Medulla oblongata (tissue), 1 donor: ENCODE results near the gene ADGRB2.

ENCODE experiments used
- DNase-seq: peaks from one replicate; pipeline ENCODE4 v3.0.0-alpha.2; 2015; ENCODE audit errors: extremely low spot score

The ADGRB2 gene

GRCh38 chr1:31681415-31681814 lies 82.7 kb downstream of the ADGRB2 start:
- no peak for DNase-seq

DNA sequence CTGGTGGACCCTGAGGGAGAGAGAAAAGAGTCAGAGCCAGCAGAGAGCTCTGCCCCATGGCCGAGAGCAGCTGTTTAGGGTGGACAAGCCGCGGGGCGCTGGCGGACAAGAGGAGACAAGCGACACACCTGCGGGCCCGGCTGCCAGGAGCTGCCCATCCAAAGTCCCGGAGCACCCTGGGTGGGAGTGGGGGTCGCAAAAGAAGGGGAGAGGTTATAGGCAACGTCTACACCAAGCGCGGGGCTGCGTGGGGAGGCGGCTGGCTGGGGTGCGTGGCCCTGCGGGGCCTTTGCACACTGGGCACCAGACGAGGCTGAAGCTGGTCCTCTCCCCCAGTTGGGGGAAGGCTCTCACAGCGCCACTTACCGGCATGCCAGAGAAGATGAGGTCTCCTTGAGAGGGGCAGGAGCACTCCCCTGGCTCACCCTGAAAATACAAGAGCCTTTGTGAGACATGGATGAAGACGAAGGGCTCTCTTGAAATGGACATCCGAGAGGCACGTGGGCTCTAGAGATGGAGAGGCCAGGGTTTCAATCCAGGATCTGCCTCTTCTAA lies 84.4 kb downstream of the ADGRB2 start:
- no peak for DNase-seq

GRCh38 chr1:31679091-31679490 lies 85.0 kb downstream of the ADGRB2 start:
- no peak for DNase-seq

DNA sequence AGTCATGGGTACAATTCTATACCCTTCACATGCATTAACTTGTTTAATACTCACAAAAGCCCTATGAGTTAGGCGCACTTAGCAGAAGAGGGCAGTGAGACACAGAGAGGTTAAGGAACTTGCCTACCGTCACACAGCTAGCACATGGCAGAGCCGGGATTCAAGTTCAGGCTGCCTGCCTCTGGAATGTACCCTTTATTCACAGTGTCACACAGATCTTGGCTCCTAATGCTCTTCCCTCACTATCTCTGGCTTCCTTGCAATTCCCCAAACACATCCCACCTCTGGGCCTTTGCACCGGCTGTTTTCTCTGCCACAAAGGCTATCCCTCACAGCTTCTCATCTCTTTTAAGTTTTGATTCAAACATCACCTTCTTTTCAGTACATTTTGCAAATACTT lies 85.5 kb downstream of the ADGRB2 start:
- DNase-seq: no peak

- no peak for DNase-seq
These were observed 86.2 kb downstream of the ADGRB2 start for GRCh38 chr1:31677949-31678348.

DNA sequence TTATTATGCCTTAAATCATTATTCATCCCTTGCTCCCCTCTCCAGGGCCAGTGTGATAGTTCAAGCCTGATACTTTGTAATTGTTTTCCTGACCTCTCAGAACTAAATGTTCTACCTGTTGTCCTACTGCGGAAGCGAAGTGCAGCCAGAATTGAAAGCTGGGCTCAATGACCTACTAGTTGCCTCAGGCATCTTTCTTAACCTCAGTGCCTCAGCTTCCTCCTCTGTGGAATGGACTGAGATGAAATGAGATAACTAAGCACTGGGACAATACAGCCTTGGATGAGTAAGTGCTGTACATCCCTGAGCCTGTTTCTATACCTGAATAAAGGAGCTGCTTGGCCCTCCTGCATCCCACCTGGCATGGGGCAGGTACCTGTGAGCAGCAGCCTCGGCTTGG lies 86.7 kb downstream of the ADGRB2 start:
- DNase-seq: no peak
